ENCODE measurements around the gene PIK3C2G. TPM values are rescaled to one million over a fixed set of nuclear protein-coding genes. Genes with fewer than 3 reads are reported as not detected.

PIK3C2G gene
- total RNA-seq, 1 donor from 2014 or later = 4.6 TPM

- Mint-ChIP-seq H3K36me3 (peaks cover 4% of the 10 kb centered on the region), H3K27me3 (no peaks in the 10 kb centered on the region), H3K9me3 (no peaks in the 10 kb centered on the region), H3K4me3 (no peak overlapping the region), H3K4me1 (ENCODE audit: unreplicated experiment) (no peaks in the 10 kb centered on the region), H3K27ac (no peak overlapping the region)
- no peak for TF ChIP-seq CTCF (conservative IDR thresholded peaks at IDR 0.05)
- DNase-seq (ENCODE audit: extremely low spot score, unreplicated experiment) = no peak
Observed at GRCh38 chr12:18461758-18462157, 200.4 kb downstream of the PIK3C2G start.

GRCh38 chr12:18462442-18462841 lies 201.1 kb downstream of the PIK3C2G start:
- no peaks in the 10 kb centered on the region for H3K27me3 Mint-ChIP-seq
- no peak for TF ChIP-seq CTCF (conservative IDR thresholded peaks at IDR 0.05)
- DNase-seq (ENCODE audit: extremely low spot score, unreplicated experiment) = no peak
- H3K27ac Mint-ChIP-seq = no peak overlapping the region
- H3K36me3 Mint-ChIP-seq = peaks cover 4% of the 10 kb centered on the region
- H3K9me3 Mint-ChIP-seq = no peaks in the 10 kb centered on the region
- H3K4me3 Mint-ChIP-seq = no peak overlapping the region
- H3K4me1 Mint-ChIP-seq (ENCODE audit: unreplicated experiment) = no peaks in the 10 kb centered on the region

- no peak for TF ChIP-seq CTCF (conservative IDR thresholded peaks at IDR 0.05)
- H3K27me3 Mint-ChIP-seq = no peaks in the 10 kb centered on the region
- H3K4me3 Mint-ChIP-seq = no peak overlapping the region
- H3K36me3 Mint-ChIP-seq = peaks cover 4% of the 10 kb centered on the region
- no peak for DNase-seq (ENCODE audit: extremely low spot score, unreplicated experiment)
- no peaks in the 10 kb centered on the region for H3K9me3 Mint-ChIP-seq
- H3K4me1 Mint-ChIP-seq (ENCODE audit: unreplicated experiment) = no peaks in the 10 kb centered on the region
- H3K27ac Mint-ChIP-seq = no peak overlapping the region
Observed at GRCh38 chr12:18467620-18468245, 206.4 kb downstream of the PIK3C2G start.

- TF ChIP-seq CTCF (conservative IDR thresholded peaks at IDR 0.05) = no peak
- H3K4me3 Mint-ChIP-seq = no peak overlapping the region
- no peak overlapping the region for H3K27ac Mint-ChIP-seq
- no peaks in the 10 kb centered on the region for H3K4me1 Mint-ChIP-seq (ENCODE audit: unreplicated experiment)
- H3K36me3 Mint-ChIP-seq = peaks cover 4% of the 10 kb centered on the region
- H3K27me3 Mint-ChIP-seq = no peaks in the 10 kb centered on the region
- no peaks in the 10 kb centered on the region for H3K9me3 Mint-ChIP-seq
- no peak for DNase-seq (ENCODE audit: extremely low spot score, unreplicated experiment)
Observed at GRCh38 chr12:18468246-18469075, 207.1 kb downstream of the PIK3C2G start.

GRCh38 chr12:18470251-18470650 lies 208.9 kb downstream of the PIK3C2G start:
- Mint-ChIP-seq H3K36me3 (no peaks in the 10 kb centered on the region), H3K4me1 (ENCODE audit: unreplicated experiment) (no peaks in the 10 kb centered on the region), H3K27ac (no peak overlapping the region), H3K9me3 (no peaks in the 10 kb centered on the region), H3K4me3 (no peak overlapping the region), H3K27me3 (no peaks in the 10 kb centered on the region)
- DNase-seq (ENCODE audit: extremely low spot score, unreplicated experiment) = no peak
- TF ChIP-seq CTCF (conservative IDR thresholded peaks at IDR 0.05) = no peak
